Measurements from ENCODE around the gene TCF23. TPM values are rescaled to one million over a fixed set of nuclear protein-coding genes. Genes with fewer than 3 reads are reported as not detected.

TCF23 gene
- total and polyA plus RNA-seq, 2 of the 4 experiments (the other 2 are of a cell fraction) = not detected

- no peak for TF ChIP-seq CTCF (conservative IDR thresholded peaks at IDR 0.05; ENCODE audit: low read depth, low read length)
Measured at GRCh38 chr2:27186613-27187345, 38.0 kb downstream of the TCF23 start (continued).

- Histone ChIP-seq H2BK5ac (ENCODE audit: low read depth, low read length, poor library complexity, severe bottlenecking) (no peak overlapping the region), H2BK120ac (ENCODE audit: low read depth, low read length) (no peak overlapping the region), H3K56ac (ENCODE audit: extremely low read depth, insufficient read depth, low read length) (no peak overlapping the region), H2AK5ac (ENCODE audit: low read depth, low read length) (no peak overlapping the region), H3K23ac (ENCODE audit: low read depth, low read length) (no peak overlapping the region), H4K91ac (ENCODE audit: insufficient read depth, low read depth, low read length) (no peak overlapping the region), H3K9me3 (ENCODE audit: control insufficient read depth, insufficient read depth, low read length) (no peaks in the 10 kb centered on the region), H3K9me1 (ENCODE audit: insufficient read depth, low read length) (no peaks in the 10 kb centered on the region), H3K9ac (ENCODE audit: low read depth, low read length) (no peak overlapping the region), H4K8ac (ENCODE audit: low read depth in 2 of 2, low read length in 2 of 2) (no peak overlapping the region), H4K20me1 (ENCODE audit: insufficient read depth, low read length) (no peaks in the 10 kb centered on the region), H3K4me1 (ENCODE audit: control insufficient read depth, insufficient read depth, low read length) (peaks cover 5% of the 10 kb centered on the region), H3K14ac (replicated peaks; ENCODE audit: low read depth, low read length) (no peak overlapping the region), H3K4ac (ENCODE audit: low read depth, low read length) (no peak overlapping the region), H2AFZ (replicated peaks; ENCODE audit: low read length, poor library complexity) (no peak overlapping the region), H3K27ac (ENCODE audit: insufficient read depth, low read length) (no peak overlapping the region), H3K4me2 (ENCODE audit: low read depth, low read length) (no peak overlapping the region), H4K5ac (ENCODE audit: low read depth, low read length) (no peak overlapping the region), H3K4me3 (ENCODE audit: insufficient read depth, low read depth, low read length) (no peak overlapping the region), H3K27me3 (ENCODE audit: control insufficient read depth, insufficient read depth, low read length) (peaks cover 18% of the 10 kb centered on the region), H2BK20ac (ENCODE audit: low read depth, low read length) (no peak overlapping the region), H3K79me1 (ENCODE audit: low read depth in 1 of 2, low read length in 2 of 2) (no peaks in the 10 kb centered on the region), H2BK15ac (ENCODE audit: low read depth, low read length) (no peak overlapping the region), H3K36me3 (ENCODE audit: control insufficient read depth, insufficient read depth, low read length) (no peaks in the 10 kb centered on the region), H3K18ac (ENCODE audit: low read depth, low read length) (no peak overlapping the region), H2AK9ac (replicated peaks; ENCODE audit: low read depth, low read length, poor library complexity) (no peak overlapping the region)
- POLR2A ChIA-PET (ENCODE audit: unreplicated experiment) = no interaction called here
- no peak for DNase-seq
- dilution Hi-C loops (cut with HindIII; ENCODE audit: low sequenced_read_pairs, unreplicated experiment) = no loop called here
- CTCF ChIA-PET = interaction anchor here (0.7 kb wide), 1 partner anchor 90 kb away, joined by 5 read pairs; no protein-coding TSS in a partner anchor
- no TSS peak for BruUV-seq (replicated peaks)
- no peak for ATAC-seq (ENCODE audit: low read depth)
- in situ Hi-C loops (cut with MboI; ENCODE audit: low sequenced_read_pairs) = no loop called here
- no CpG with 5 or more reads among the region's 8 CpGs for WGBS, 2 experiments (ENCODE audit: extremely low coverage in 2 of 2, insufficient read length in 1 of 2)
- intact Hi-C loops (cut with micrococcal nuclease) = loop anchor here (2.0 to 5.0 kb wide), 2 partner anchors 55 to 228 kb away; partner anchors contain the start of gene PREB
- TF ChIP-seq FOS (IDR thresholded peaks at IDR 0.05; ENCODE audit: low read depth, low read length) (no peak), NFE2L2 (IDR thresholded peaks at IDR 0.05; ENCODE audit: low read depth, low read length) (no peak), MAZ (IDR thresholded peaks at IDR 0.05; ENCODE audit: borderline replicate concordance, low read depth, low read length) (no peak), CTCF (conservative IDR thresholded peaks at IDR 0.05; ENCODE audit: low read depth, low read length) (no peak), BHLHE40 (IDR thresholded peaks at IDR 0.05; ENCODE audit: low read depth, low read length) (no peak), MXI1 (IDR thresholded peaks at IDR 0.05; ENCODE audit: borderline replicate concordance, low read depth, low read length) (no peak), SMC3 (IDR thresholded peaks at IDR 0.05; ENCODE audit: low read depth, low read length) (no peak), MAFK (IDR thresholded peaks at IDR 0.05; ENCODE audit: low read depth, low read length) (no peak), RAD21 (IDR thresholded peaks at IDR 0.05; ENCODE audit: low read length) (no peak), RCOR1 (IDR thresholded peaks at IDR 0.05; ENCODE audit: insufficient replicate concordance, low read length) (no peak), POLR2A (IDR thresholded peaks at IDR 0.05; ENCODE audit: low read depth, low read length) (no peak), RFX5 (IDR thresholded peaks at IDR 0.05; ENCODE audit: low read depth, low read length) (no peak), CEBPB (IDR thresholded peaks at IDR 0.05; ENCODE audit: low read depth, low read length) (no peak)
Measured at GRCh38 chr2:27189989-27190388, 41.2 kb downstream of the TCF23 start.
